ENCODE measurements around the gene ANKLE1.

The ANKLE1 gene

GRCh38 chr19:17248011-17248776 is 33.5 kb upstream of the ANKLE1 start:
- TF ChIP-seq, protein P1, sequence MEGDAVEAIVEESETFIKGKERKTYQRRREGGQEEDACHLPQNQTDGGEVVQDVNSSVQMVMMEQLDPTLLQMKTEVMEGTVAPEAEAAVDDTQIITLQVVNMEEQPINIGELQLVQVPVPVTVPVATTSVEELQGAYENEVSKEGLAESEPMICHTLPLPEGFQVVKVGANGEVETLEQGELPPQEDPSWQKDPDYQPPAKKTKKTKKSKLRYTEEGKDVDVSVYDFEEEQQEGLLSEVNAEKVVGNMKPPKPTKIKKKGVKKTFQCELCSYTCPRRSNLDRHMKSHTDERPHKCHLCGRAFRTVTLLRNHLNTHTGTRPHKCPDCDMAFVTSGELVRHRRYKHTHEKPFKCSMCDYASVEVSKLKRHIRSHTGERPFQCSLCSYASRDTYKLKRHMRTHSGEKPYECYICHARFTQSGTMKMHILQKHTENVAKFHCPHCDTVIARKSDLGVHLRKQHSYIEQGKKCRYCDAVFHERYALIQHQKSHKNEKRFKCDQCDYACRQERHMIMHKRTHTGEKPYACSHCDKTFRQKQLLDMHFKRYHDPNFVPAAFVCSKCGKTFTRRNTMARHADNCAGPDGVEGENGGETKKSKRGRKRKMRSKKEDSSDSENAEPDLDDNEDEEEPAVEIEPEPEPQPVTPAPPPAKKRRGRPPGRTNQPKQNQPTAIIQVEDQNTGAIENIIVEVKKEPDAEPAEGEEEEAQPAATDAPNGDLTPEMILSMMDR (IDR thresholded peaks at IDR 0.05; ENCODE audit: low read depth, low read length): no peak
- in situ Hi-C loops (cut with HindIII; ENCODE audit: low sequenced_read_pairs): no loop called here

GRCh38 chr19:17249887-17250548 is 31.7 kb upstream of the ANKLE1 start:
- no peak overlapping the region for H3K4me3 ChIP-seq (ENCODE audit: low read depth, low read length)
- DNase-seq (ENCODE audit: low read depth, low spot score): no peak
- TF ChIP-seq, protein P1 (IDR thresholded peaks at IDR 0.05; ENCODE audit: low read depth, low read length): no peak
- in situ Hi-C loops (cut with HindIII; ENCODE audit: low sequenced_read_pairs): no loop called here

More at GRCh38 chr19:17248011-17248776, 33.5 kb upstream of the ANKLE1 start:
- DNase-seq (ENCODE audit: low read depth, low spot score): no peak
- no peak overlapping the region for H3K4me3 ChIP-seq (ENCODE audit: low read depth, low read length)

- in situ Hi-C loops (cut with HindIII; ENCODE audit: low sequenced_read_pairs): no loop called here
- no peak for DNase-seq (ENCODE audit: low read depth, low spot score)
- H3K4me3 ChIP-seq (ENCODE audit: low read depth, low read length): no peak overlapping the region
- TF ChIP-seq, protein P1 (IDR thresholded peaks at IDR 0.05; ENCODE audit: low read depth, low read length): no peak
Measured at GRCh38 chr19:17254636-17255035, 27.1 kb upstream of the ANKLE1 start.

DNA sequence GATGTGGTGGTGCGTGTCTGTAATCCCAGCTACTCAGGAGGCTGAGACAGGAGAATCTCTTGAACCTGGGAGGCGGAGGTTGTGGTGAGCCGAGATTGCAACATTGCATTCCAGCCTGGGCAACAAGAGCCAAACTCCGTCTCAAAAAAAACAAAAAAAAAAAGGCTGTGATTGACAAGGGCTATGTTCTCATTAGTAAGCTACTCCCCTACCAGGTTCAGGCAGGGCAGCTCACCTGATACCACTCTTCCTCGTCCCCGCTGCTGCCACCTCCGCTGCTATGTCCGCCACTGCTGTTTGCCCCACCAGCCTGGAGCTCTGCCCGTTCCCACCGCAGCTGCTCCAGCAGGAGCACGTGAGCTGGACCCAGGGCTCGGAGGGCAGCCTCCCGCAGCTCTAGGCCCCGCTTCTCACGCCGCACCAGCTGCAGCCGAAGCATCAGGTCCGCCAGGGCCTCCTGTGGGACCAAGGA is 26.5 kb upstream of the ANKLE1 start:
- no peak for DNase-seq (ENCODE audit: low read depth, low spot score)
- TF ChIP-seq, protein P1 (IDR thresholded peaks at IDR 0.05; ENCODE audit: low read depth, low read length): no peak
- no peak overlapping the region for H3K4me3 ChIP-seq (ENCODE audit: low read depth, low read length)
- in situ Hi-C loops (cut with HindIII; ENCODE audit: low sequenced_read_pairs): no loop called here

- TF ChIP-seq, protein P1 (IDR thresholded peaks at IDR 0.05; ENCODE audit: low read depth, low read length): no peak
- no peak for DNase-seq (ENCODE audit: low read depth, low spot score)
- H3K4me3 ChIP-seq (ENCODE audit: low read depth, low read length): no peak overlapping the region
- in situ Hi-C loops (cut with HindIII; ENCODE audit: low sequenced_read_pairs): no loop called here
Measured at GRCh38 chr19:17256130-17256529, 25.6 kb upstream of the ANKLE1 start.

GRCh38 chr19:17259118-17259780 is 22.5 kb upstream of the ANKLE1 start:
- H3K4me3 ChIP-seq (ENCODE audit: low read depth, low read length): no peak overlapping the region
- peak; percentile 30 for DNase-seq (ENCODE audit: low read depth, low spot score)
- in situ Hi-C loops (cut with HindIII; ENCODE audit: low sequenced_read_pairs): no loop called here
- TF ChIP-seq, protein P1 (IDR thresholded peaks at IDR 0.05; ENCODE audit: low read depth, low read length): no peak

Measured in astrocyte of the spinal cord (primary cell).